ENCODE data around the gene LCN1. TPM values are rescaled to one million over a fixed set of nuclear protein-coding genes. Genes with fewer than 3 reads are reported as not detected.

The LCN1 gene
- total RNA-seq, 1 donor from 2014 or later = not detected

- no peak overlapping the region for H3K27ac Mint-ChIP-seq
Observed at GRCh38 chr9:135503371-135504261, 17.6 kb upstream of the LCN1 start.

GRCh38 chr9:135504262-135505243 lies 16.7 kb upstream of the LCN1 start:
- peak; percentile 39 for DNase-seq (ENCODE audit: low spot score, unreplicated experiment)
- Mint-ChIP-seq H3K36me3 (ENCODE audit: insufficient read depth) (peaks cover 2% of the 10 kb centered on the region), H3K9me3 (ENCODE audit: low read depth) (peaks cover 4% of the 10 kb centered on the region), H3K27me3 (peaks cover 5% of the 10 kb centered on the region), H3K4me1 (ENCODE audit: low read depth) (peaks cover 7% of the 10 kb centered on the region), H3K27ac (no peak overlapping the region), H3K4me3 (ENCODE audit: low read depth) (peak overlapping the region; percentile 19)
- TF ChIP-seq, protein P1, sequence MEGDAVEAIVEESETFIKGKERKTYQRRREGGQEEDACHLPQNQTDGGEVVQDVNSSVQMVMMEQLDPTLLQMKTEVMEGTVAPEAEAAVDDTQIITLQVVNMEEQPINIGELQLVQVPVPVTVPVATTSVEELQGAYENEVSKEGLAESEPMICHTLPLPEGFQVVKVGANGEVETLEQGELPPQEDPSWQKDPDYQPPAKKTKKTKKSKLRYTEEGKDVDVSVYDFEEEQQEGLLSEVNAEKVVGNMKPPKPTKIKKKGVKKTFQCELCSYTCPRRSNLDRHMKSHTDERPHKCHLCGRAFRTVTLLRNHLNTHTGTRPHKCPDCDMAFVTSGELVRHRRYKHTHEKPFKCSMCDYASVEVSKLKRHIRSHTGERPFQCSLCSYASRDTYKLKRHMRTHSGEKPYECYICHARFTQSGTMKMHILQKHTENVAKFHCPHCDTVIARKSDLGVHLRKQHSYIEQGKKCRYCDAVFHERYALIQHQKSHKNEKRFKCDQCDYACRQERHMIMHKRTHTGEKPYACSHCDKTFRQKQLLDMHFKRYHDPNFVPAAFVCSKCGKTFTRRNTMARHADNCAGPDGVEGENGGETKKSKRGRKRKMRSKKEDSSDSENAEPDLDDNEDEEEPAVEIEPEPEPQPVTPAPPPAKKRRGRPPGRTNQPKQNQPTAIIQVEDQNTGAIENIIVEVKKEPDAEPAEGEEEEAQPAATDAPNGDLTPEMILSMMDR (IDR thresholded peaks at IDR 0.05; ENCODE audit: unreplicated experiment) = peak; percentile 75

More at GRCh38 chr9:135503371-135504261, 17.6 kb upstream of the LCN1 start:
- TF ChIP-seq, protein P1 (IDR thresholded peaks at IDR 0.05; ENCODE audit: unreplicated experiment) = no peak
- no peak for DNase-seq (ENCODE audit: low spot score, unreplicated experiment)
- Mint-ChIP-seq H3K36me3 (ENCODE audit: insufficient read depth) (peaks cover 2% of the 10 kb centered on the region), H3K9me3 (ENCODE audit: low read depth) (no peaks in the 10 kb centered on the region), H3K4me3 (ENCODE audit: low read depth) (peak overlapping the region; percentile 41), H3K4me1 (ENCODE audit: low read depth) (peaks cover 12% of the 10 kb centered on the region), H3K27me3 (no peaks in the 10 kb centered on the region)

DNA sequence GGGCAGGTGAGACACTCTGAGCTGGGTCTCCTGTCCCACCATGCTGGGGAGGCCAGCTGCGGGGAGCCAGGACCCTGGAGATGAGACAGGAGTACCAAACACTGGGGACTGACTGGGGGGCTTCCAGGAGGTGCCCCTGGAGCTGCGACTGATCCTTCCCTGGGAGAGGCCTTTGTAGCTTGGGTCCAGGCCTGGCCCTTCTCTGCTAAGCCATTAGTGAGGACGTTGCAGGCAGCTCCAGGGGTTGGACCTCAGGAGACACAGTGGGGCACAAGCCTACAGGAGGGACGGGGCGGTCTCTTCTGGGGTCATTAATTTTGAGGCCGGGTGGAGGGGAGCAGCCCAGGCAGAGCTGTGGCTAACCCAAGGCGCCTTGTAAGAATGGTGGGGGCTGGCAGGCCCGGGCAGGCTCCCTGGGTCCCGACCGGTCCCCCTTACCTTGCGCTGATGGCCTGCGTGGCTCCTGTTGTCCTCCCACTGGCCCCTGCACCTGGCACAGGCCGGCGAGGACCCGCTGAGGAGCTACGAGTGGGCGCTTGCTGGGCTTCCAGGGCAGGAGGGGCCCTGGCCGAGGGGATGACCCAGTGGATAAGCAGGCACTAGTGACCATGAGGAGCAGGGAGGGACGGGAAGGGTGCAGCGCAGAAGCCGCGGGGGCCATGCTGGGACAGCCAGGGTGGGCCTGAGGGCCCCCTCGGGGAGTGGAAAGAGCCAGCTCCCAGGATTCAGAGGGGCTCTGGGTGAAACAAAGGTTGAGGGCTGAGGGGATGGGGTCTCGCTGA lies 15.6 kb upstream of the LCN1 start:
- Mint-ChIP-seq H3K36me3 (ENCODE audit: insufficient read depth) (peaks cover 2% of the 10 kb centered on the region), H3K4me1 (ENCODE audit: low read depth) (peaks cover 7% of the 10 kb centered on the region), H3K9me3 (ENCODE audit: low read depth) (peaks cover 4% of the 10 kb centered on the region), H3K4me3 (ENCODE audit: low read depth) (no peak overlapping the region), H3K27me3 (peaks cover 5% of the 10 kb centered on the region), H3K27ac (no peak overlapping the region)
- DNase-seq (ENCODE audit: low spot score, unreplicated experiment) = no peak
- TF ChIP-seq, protein P1 (IDR thresholded peaks at IDR 0.05; ENCODE audit: unreplicated experiment) = no peak

DNA sequence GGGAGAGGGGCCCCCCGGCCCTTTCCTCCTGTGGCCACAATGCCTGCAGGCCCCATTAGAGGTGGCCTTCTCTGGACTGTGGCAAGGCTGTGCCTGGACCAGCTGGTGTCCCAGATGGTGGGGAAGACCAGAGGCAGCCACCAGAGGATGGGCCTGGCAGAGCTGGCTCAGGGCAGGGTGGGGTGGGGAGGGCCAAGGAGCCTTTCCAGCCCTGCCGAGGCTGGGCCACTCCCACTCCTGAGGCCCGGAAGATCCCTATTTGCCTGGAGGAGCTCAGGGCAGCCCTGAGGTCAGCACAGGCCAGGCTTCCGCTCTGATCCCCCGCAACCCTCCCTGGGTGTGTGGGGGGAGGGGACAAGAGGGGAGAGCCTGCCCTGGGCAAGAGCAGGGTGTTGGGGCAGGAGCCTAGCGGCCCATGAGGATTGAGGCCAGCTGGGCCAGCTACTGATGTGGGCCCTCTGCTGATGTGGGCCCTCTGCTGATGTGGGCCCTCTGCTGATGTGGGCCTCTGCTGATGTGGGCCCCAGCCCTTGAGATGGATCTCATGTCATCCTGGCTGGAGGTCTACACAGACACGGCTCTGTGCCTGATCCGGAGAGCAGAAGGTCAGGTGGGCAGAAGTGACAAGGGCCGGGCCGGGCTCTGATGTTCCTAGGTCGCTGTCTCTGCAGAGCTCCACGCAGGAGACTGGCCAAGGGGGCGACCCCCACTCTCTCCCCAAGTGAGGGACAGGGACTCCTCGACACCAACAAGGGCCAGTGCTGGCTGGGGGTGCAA lies 14.7 kb upstream of the LCN1 start:
- peaks cover 2% of the 10 kb centered on the region for H3K36me3 Mint-ChIP-seq (ENCODE audit: insufficient read depth)
- no peak overlapping the region for H3K27ac Mint-ChIP-seq
- TF ChIP-seq, protein P1 (IDR thresholded peaks at IDR 0.05; ENCODE audit: unreplicated experiment) = no peak
- peaks cover 5% of the 10 kb centered on the region for H3K4me1 Mint-ChIP-seq (ENCODE audit: low read depth)
- H3K9me3 Mint-ChIP-seq (ENCODE audit: low read depth) = peaks cover 4% of the 10 kb centered on the region
- DNase-seq (ENCODE audit: low spot score, unreplicated experiment) = no peak
- H3K27me3 Mint-ChIP-seq = peaks cover 5% of the 10 kb centered on the region
- no peak overlapping the region for H3K4me3 Mint-ChIP-seq (ENCODE audit: low read depth)
